ENCODE results near the gene MACROD2.

MACROD2 gene

GRCh38 chr20:15756754-15757115, 1761.4 kb downstream of the MACROD2 start:
- peaks cover 11% of the 10 kb centered on the region for H3K9me3 Mint-ChIP-seq (ENCODE audit: low read depth)
- no peaks in the 10 kb centered on the region for H3K4me1 Mint-ChIP-seq (ENCODE audit: low read depth)

DNA sequence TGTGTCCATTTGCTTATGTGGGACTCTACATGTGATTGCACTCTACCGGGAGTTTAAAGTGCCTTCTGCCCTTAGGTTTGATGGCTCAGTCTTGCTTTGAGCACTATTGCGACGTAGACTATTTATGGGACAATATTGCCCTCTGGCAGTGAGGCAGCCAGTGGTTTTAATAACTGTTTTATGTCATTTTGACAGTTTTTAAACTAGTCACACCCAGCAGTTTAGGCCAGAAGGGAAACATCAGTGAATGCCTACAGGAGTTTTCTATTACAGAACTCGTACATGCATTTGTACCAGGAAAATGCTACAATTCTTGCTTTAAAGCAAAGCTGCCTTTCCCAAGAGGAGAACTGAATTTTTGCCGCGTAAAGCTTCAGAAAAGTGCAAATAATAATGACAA, 1764.3 kb downstream of the MACROD2 start:
- H3K27ac Mint-ChIP-seq, result no peak overlapping the region

More at GRCh38 chr20:15756754-15757115, 1761.4 kb downstream of the MACROD2 start:
- Mint-ChIP-seq H3K27ac (no peak overlapping the region), H3K36me3 (no peaks in the 10 kb centered on the region), H3K27me3 (no peaks in the 10 kb centered on the region), H3K4me3 (no peak overlapping the region)

GRCh38 chr20:15760001-15760621, 1764.8 kb downstream of the MACROD2 start:
- H3K27me3 Mint-ChIP-seq, result no peaks in the 10 kb centered on the region
- no peaks in the 10 kb centered on the region for H3K4me1 Mint-ChIP-seq (ENCODE audit: low read depth)
- peaks cover 12% of the 10 kb centered on the region for H3K9me3 Mint-ChIP-seq (ENCODE audit: low read depth)
- no peak overlapping the region for H3K4me3 Mint-ChIP-seq
- no peaks in the 10 kb centered on the region for H3K36me3 Mint-ChIP-seq
- no peak overlapping the region for H3K27ac Mint-ChIP-seq

More for the DNA sequence above, 1764.3 kb downstream of the MACROD2 start:
- no peaks in the 10 kb centered on the region for H3K27me3 Mint-ChIP-seq
- H3K4me1 Mint-ChIP-seq (ENCODE audit: low read depth), result no peaks in the 10 kb centered on the region
- H3K36me3 Mint-ChIP-seq, result no peaks in the 10 kb centered on the region
- no peak overlapping the region for H3K4me3 Mint-ChIP-seq
- peaks cover 8% of the 10 kb centered on the region for H3K9me3 Mint-ChIP-seq (ENCODE audit: low read depth)

DNA sequence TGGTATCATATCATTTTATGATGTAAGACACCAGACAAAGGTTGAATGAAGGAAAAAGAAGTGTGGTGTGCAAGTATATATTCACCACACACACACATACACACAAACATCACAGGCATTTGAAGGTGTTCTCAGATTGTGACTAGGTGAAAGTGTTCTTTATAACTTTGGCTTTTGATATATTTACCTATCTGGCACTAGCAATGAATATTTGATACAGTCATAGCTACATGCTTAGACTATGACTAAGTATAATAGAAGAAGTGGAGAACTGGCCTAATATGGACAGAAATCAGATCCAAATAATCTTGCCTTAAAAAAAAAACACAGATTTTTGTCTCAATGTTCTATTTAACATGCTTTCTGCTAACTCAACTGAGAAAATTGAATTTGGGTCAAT, 1768.0 kb downstream of the MACROD2 start:
- no peaks in the 10 kb centered on the region for H3K36me3 Mint-ChIP-seq
- no peak overlapping the region for H3K27ac Mint-ChIP-seq
- H3K4me1 Mint-ChIP-seq (ENCODE audit: low read depth), result no peaks in the 10 kb centered on the region
- no peaks in the 10 kb centered on the region for H3K27me3 Mint-ChIP-seq
- H3K4me3 Mint-ChIP-seq, result no peak overlapping the region
- peaks cover 8% of the 10 kb centered on the region for H3K9me3 Mint-ChIP-seq (ENCODE audit: low read depth)

DNA sequence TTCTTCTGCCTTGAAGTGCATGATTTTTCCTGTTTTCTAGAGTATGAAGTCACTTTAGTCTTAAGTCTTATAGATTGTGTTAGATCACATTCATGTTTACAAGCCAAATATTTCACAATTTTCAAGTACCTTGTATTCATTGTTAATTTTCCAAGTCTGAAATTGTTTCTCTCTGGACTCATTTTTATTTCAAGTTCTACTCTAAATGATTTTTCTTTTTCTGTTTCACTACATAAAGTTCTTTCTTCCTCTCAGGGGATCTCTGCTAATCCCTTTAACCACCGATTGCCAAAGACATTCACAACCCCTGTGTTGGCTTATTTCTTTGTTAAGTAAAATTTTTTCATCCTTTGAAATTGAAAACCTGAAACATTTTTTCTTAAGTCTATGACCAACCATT, 1772.3 kb downstream of the MACROD2 start:
- H3K9me3 Mint-ChIP-seq (ENCODE audit: low read depth), result peaks cover 8% of the 10 kb centered on the region
- H3K4me3 Mint-ChIP-seq, result no peak overlapping the region
- H3K4me1 Mint-ChIP-seq (ENCODE audit: low read depth), result no peaks in the 10 kb centered on the region
- no peaks in the 10 kb centered on the region for H3K36me3 Mint-ChIP-seq
- H3K27me3 Mint-ChIP-seq, result no peaks in the 10 kb centered on the region
- H3K27ac Mint-ChIP-seq, result no peak overlapping the region

DNA sequence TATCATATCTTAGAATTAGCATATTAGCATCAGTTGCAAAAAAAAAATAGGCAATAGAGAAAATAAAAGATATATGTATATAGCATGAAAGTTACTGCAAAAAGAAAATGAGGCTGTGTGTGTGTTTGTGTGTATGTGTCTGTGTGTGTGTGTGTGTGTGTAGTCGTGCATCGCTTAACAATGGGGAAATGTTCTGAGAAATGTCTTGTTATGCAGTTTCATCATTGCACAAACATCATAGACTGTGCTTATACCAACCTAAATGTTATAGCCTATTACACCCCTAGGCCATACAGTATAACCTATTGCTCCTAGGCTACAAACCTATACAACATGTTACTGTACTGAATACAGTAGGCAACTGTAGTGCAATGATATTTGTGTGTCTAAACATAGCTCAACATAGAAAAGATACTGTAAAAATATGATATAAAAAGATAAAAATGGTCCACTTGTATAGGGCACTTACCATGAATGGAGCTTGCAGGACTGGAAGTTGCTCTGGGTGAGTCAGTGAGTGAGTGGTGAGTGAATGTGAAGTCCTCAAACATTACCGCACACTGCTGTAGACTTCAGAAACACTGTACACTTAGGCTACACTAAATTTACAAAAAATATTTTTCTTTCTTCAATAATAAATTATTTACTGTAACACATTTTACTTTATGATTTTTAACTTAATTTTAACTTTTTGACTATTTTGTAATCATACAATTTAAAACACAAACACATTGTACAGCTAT, 1772.9 kb downstream of the MACROD2 start:
- Mint-ChIP-seq H3K36me3 (no peaks in the 10 kb centered on the region), H3K27me3 (no peaks in the 10 kb centered on the region), H3K4me1 (ENCODE audit: low read depth) (no peaks in the 10 kb centered on the region), H3K4me3 (no peak overlapping the region), H3K9me3 (ENCODE audit: low read depth) (peaks cover 8% of the 10 kb centered on the region), H3K27ac (no peak overlapping the region)

- Mint-ChIP-seq H3K27me3 (no peaks in the 10 kb centered on the region), H3K36me3 (no peaks in the 10 kb centered on the region), H3K4me1 (ENCODE audit: low read depth) (no peaks in the 10 kb centered on the region), H3K9me3 (ENCODE audit: low read depth) (peaks cover 3% of the 10 kb centered on the region), H3K27ac (no peak overlapping the region), H3K4me3 (no peak overlapping the region)
Measured at GRCh38 chr20:15772826-15773225, 1777.5 kb downstream of the MACROD2 start.

DNA sequence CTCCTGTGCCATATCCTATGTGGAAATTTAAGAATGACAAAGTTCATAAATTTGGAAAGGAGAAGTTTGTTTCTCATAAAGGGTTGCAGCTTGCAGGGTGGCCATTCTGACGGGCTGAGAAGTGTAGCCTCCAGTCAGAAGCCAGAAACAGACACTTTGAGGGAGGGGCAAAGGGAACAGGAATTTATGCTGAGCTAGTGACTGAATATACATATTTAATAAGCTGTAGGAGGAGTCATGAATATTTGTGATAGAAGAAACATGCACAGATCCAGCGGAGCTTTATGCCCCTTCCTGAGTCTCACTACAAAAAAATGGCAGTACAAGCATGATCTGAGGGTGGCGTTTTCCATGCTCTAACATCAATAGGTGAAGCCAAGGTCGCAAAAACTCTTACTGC, 1779.6 kb downstream of the MACROD2 start:
- H3K9me3 Mint-ChIP-seq (ENCODE audit: low read depth), result peaks cover 3% of the 10 kb centered on the region
- no peak overlapping the region for H3K27ac Mint-ChIP-seq
- H3K4me1 Mint-ChIP-seq (ENCODE audit: low read depth), result no peaks in the 10 kb centered on the region

DNA sequence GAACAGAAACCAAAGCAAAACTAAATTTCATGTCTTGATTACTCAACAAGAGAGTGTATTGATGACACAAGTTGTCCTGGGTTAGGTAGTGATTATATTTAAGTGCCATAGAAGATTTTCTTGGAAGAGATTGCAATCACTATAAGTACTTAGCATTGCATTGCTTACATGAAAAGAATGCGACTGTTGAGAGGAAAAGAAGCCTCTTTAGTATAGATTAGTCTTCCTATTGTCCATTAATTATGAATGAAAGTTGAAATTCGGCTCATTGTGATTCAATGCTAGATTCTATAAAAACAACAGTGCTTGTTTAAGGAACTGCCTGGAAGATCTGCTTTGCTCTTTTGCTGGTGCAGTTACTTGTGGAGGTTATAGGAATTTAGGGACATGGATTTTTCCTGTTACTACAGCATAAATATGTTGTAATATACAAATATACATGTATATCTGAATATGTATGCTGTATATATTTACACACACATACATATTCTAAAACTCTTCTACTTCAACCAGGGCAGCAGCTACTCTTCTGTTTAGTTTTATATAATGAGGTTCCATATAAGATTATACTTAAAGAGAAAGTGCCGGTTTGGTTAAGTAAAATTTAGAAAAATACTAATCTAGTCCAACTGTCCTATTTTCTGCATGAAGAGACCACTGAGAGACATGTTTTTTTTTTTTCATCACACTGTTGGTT, 1781.6 kb downstream of the MACROD2 start:
- H3K27me3 Mint-ChIP-seq, result no peaks in the 10 kb centered on the region
- no peak overlapping the region for H3K4me3 Mint-ChIP-seq
- no peak overlapping the region for H3K27ac Mint-ChIP-seq
- H3K9me3 Mint-ChIP-seq (ENCODE audit: low read depth), result peaks cover 3% of the 10 kb centered on the region
- H3K36me3 Mint-ChIP-seq, result no peaks in the 10 kb centered on the region
- H3K4me1 Mint-ChIP-seq (ENCODE audit: low read depth), result no peaks in the 10 kb centered on the region

More for the DNA sequence above, 1779.6 kb downstream of the MACROD2 start:
- H3K27me3 Mint-ChIP-seq, result no peaks in the 10 kb centered on the region
- no peak overlapping the region for H3K4me3 Mint-ChIP-seq
- no peaks in the 10 kb centered on the region for H3K36me3 Mint-ChIP-seq

- no peaks in the 10 kb centered on the region for H3K27me3 Mint-ChIP-seq
- no peak overlapping the region for H3K27ac Mint-ChIP-seq
- no peaks in the 10 kb centered on the region for H3K9me3 Mint-ChIP-seq (ENCODE audit: low read depth)
- H3K4me1 Mint-ChIP-seq (ENCODE audit: low read depth), result no peaks in the 10 kb centered on the region
- no peak overlapping the region for H3K4me3 Mint-ChIP-seq
- no peaks in the 10 kb centered on the region for H3K36me3 Mint-ChIP-seq
Measured at GRCh38 chr20:15784020-15784419, 1788.7 kb downstream of the MACROD2 start.

DNA sequence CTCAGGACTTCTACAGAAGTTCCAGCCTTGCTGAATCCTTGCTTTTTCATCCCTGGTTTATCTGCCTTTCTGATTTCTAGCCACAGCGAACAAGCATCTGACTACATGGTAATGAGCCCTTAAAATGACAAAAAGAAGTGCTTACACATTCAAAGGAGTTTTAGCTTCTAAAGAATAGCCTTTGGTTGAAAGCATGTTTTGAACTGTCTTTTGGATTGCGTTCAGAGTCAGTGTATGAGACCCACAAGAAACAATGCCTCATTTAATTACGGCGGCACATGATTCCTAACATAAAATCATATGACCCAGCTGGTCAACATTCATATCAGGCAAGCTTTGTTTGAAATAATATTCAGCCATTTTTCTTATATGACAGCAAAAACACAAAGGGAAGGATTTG, 1793.8 kb downstream of the MACROD2 start:
- Mint-ChIP-seq H3K4me1 (ENCODE audit: low read depth) (no peaks in the 10 kb centered on the region), H3K9me3 (ENCODE audit: low read depth) (no peaks in the 10 kb centered on the region), H3K36me3 (no peaks in the 10 kb centered on the region), H3K27me3 (no peaks in the 10 kb centered on the region), H3K4me3 (no peak overlapping the region), H3K27ac (no peak overlapping the region)

DNA sequence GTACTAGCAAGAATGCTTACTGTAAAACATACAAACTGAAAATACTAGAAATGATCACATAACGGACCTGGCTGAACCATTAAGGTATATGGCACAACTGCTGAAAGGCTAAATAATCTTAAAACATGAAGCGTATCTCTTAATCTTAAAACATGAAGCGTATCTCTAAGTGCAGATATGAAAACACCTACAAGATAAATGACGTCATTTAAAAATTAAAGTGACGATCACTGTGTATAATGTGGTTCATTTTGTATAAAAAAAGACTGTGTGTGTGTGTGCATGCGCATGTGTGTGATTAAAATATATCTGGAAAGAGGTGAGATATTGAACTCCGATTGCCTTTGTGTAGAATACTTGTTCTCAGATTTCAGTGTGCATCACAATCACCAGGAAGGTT, 1797.5 kb downstream of the MACROD2 start:
- no peaks in the 10 kb centered on the region for H3K9me3 Mint-ChIP-seq (ENCODE audit: low read depth)
- no peak overlapping the region for H3K27ac Mint-ChIP-seq
- no peaks in the 10 kb centered on the region for H3K27me3 Mint-ChIP-seq
- no peaks in the 10 kb centered on the region for H3K4me1 Mint-ChIP-seq (ENCODE audit: low read depth)
- H3K4me3 Mint-ChIP-seq, result no peak overlapping the region
- H3K36me3 Mint-ChIP-seq, result no peaks in the 10 kb centered on the region

GRCh38 chr20:15794409-15794808, 1799.1 kb downstream of the MACROD2 start:
- Mint-ChIP-seq H3K27ac (no peak overlapping the region), H3K4me1 (ENCODE audit: low read depth) (no peaks in the 10 kb centered on the region), H3K36me3 (no peaks in the 10 kb centered on the region), H3K27me3 (no peaks in the 10 kb centered on the region), H3K4me3 (no peak overlapping the region), H3K9me3 (ENCODE audit: low read depth) (no peaks in the 10 kb centered on the region)

- Mint-ChIP-seq H3K4me3 (no peak overlapping the region), H3K36me3 (no peaks in the 10 kb centered on the region), H3K9me3 (ENCODE audit: low read depth) (no peaks in the 10 kb centered on the region), H3K27ac (no peak overlapping the region), H3K4me1 (ENCODE audit: low read depth) (no peaks in the 10 kb centered on the region), H3K27me3 (no peaks in the 10 kb centered on the region)
Measured at GRCh38 chr20:15795305-15796019, 1800.1 kb downstream of the MACROD2 start.

GRCh38 chr20:15799871-15800270, 1804.6 kb downstream of the MACROD2 start:
- Mint-ChIP-seq H3K4me3 (no peak overlapping the region), H3K27me3 (no peaks in the 10 kb centered on the region), H3K27ac (no peak overlapping the region), H3K9me3 (ENCODE audit: low read depth) (no peaks in the 10 kb centered on the region), H3K36me3 (no peaks in the 10 kb centered on the region), H3K4me1 (ENCODE audit: low read depth) (no peaks in the 10 kb centered on the region)
